GM12891 (cell line): Measurements from ENCODE around the gene ATG4B.
"Not testable (repeated sequence)": the region's sequence is repeated elsewhere in the genome, so short reads cannot be mapped to it uniquely, and the experiment has no call there.

Experiments used
- DNase-seq: peaks from one replicate; pipeline ENCODE4 v3.0.0; 2011; ENCODE audit warnings: low spot score; ENCODE audit not compliant: insufficient read length
- FAIRE-seq: peaks from 2 replicates; lab custom pipeline; 2011; peaks lifted over from hg19 to GRCh38; lab: Jason Lieb, UNC
- PAX5 ChIP-seq: IDR thresholded peaks from 2 replicates; pipeline ENCODE4 v1.6.1; 2011; ENCODE audit warnings: low read length, moderate library complexity, mild to moderate bottlenecking; ENCODE audit not compliant: insufficient read depth, severe bottlenecking
- POLR2A ChIP-seq: IDR thresholded peaks from 2 replicates; pipeline ENCODE4 v1.6.1; 2011; ENCODE audit warnings: low read depth, low read length, control low read depth
- POLR2AphosphoS5 ChIP-seq: IDR thresholded peaks from 2 replicates; pipeline ENCODE4 v1.6.1; 2011; ENCODE audit warnings: low read depth, low read length, control low read depth
- POU2F2 ChIP-seq: IDR thresholded peaks from 2 replicates; pipeline ENCODE4 v1.6.1; 2011; ENCODE audit warnings: low read depth, mild to moderate bottlenecking, control low read depth, low read length, moderate library complexity
- SPI1 ChIP-seq: IDR thresholded peaks from 2 replicates; pipeline ENCODE4 v1.6.1; 2011; ENCODE audit warnings: low read depth, low read length, control low read depth
- TAF1 ChIP-seq: IDR thresholded peaks from 2 replicates; pipeline ENCODE4 v1.6.1; 2011; ENCODE audit warnings: low read depth, low read length, control low read depth

ATG4B gene

DNA sequence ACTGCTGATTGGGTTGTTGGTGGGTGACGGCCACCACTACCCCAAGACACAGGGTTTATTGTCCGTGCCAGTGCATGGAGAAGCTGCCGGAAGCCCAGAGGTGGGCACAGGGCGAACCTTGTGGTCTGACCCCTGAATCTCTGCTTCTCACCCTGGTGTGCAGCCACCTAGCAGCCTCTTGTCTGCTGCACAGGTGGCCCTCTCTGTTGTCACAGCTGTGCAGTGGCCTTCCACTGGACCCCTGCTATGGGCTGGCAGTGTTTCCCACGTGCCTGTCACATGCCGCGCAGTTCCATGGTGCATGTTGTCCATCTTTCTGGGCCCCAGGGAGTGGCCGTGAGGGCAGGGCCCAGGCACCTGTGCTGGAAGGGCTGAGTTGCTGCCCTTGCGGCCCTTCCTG, 15.2 kb downstream of the ATG4B start:
- DNase-seq (no peak), FAIRE-seq (no peak)
- no peak for TF ChIP-seq SPI1
- no peak for TF ChIP-seq POU2F2
- no peak for TF ChIP-seq PAX5
- no peak for TF ChIP-seq POLR2AphosphoS5
- no peak for TF ChIP-seq TAF1
- no peak for TF ChIP-seq POLR2A

GRCh38 chr2:241653210-241653750, 15.8 kb downstream of the ATG4B start:
- no peak for FAIRE-seq
- no peak for DNase-seq
- TF ChIP-seq POU2F2, result no peak
- TF ChIP-seq PAX5, result no peak
- TF ChIP-seq POLR2A, result no peak
- no peak for TF ChIP-seq TAF1
- no peak for TF ChIP-seq SPI1
- no peak for TF ChIP-seq POLR2AphosphoS5

DNA sequence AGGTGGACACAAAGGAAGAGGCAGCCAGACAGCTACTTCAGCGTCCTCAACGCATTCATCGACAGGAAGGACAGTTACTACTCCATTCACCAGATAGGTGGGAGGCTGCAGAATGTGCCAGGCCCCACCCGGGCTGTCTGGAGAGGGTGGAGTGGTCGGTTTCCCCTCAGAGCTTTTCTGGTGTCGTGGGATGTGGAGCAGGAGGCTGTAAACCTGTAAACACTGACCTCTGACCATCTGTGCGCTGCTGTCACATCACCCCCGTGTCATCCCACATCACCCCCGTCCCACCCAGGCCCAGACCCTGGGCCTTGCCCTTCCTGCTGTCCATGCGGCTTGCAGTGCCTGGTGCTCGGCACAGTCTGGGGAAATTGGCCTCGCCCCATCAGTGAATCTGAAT, 17.1 kb downstream of the ATG4B start:
- TF ChIP-seq TAF1 (no peak), POLR2A (no peak), POU2F2 (no peak), PAX5 (no peak), POLR2AphosphoS5 (no peak), SPI1 (no peak)
- no peak for FAIRE-seq
- no peak for DNase-seq

GRCh38 chr2:241655516-241656189, 18.2 kb downstream of the ATG4B start:
- TF ChIP-seq SPI1 (no peak), POLR2A (no peak)
- DNase-seq (no peak), FAIRE-seq (no peak)

DNA sequence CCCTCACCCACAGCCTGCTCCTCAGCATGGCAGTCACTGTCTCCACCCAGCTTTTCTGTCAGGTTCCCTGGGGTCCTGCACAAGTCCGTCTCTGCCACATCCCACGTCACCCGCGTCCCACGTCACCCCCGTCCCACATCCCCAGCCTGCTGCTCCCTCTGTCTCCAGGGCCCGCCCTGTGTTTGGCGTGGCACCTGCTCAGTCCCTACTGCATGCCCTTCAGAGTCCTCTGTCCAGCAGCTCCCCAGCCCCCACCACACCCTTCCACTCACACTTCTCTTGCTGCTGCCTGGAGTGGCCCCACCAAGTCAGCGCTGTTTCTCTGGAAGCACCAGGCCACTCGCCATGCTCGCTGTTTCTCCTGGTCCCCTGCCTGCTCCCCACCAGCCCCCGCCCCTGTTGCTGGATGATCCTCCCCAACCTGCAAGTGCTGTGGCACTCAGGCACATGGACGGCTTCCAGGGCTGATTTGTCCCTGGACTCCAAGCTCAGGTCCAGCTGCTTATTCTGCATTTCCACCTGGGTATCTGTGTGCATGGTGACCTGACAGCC, 18.8 kb downstream of the ATG4B start:
- FAIRE-seq (no peak), DNase-seq (no peak)
- TF ChIP-seq PAX5, result no peak
- no peak for TF ChIP-seq POLR2A
- no peak for TF ChIP-seq POLR2AphosphoS5
- no peak for TF ChIP-seq SPI1
- no peak for TF ChIP-seq TAF1
- no peak for TF ChIP-seq POU2F2

DNA sequence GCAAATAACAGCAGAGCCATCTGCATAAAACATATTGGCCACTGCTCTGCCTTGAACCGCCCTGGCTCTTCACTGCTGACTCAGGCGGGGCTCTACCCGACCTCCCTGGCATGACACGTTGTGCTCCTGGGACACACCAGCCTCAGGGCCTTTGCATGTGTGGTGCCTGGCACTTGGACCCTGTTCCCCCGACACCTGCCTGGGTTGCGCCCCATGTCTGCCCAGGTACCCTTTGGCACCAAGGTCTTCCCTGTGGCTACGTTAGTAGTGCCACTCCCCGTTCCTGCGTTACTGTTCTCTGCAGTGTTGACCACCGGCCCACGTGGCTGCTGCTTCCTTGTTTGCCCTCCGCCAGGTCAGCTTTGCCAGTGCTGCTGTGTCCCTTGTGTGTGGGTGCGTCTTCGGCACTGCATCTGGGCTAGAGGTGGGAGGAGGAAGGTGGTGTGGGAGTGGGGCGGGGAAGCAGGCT, 20.3 kb downstream of the ATG4B start:
- DNase-seq, result no peak
- TF ChIP-seq POLR2AphosphoS5 (no peak), POU2F2 (no peak), TAF1 (no peak), SPI1 (no peak), PAX5 (no peak), POLR2A (no peak)
- no peak for FAIRE-seq

- no peak for DNase-seq
- no peak for TF ChIP-seq POLR2AphosphoS5
- no peak for TF ChIP-seq PAX5
- no peak for TF ChIP-seq TAF1
- no peak for TF ChIP-seq POU2F2
- TF ChIP-seq POLR2A, result no peak
- no peak for TF ChIP-seq SPI1
- FAIRE-seq, result no peak
Measured at GRCh38 chr2:241658296-241658695, 20.8 kb downstream of the ATG4B start.

DNA sequence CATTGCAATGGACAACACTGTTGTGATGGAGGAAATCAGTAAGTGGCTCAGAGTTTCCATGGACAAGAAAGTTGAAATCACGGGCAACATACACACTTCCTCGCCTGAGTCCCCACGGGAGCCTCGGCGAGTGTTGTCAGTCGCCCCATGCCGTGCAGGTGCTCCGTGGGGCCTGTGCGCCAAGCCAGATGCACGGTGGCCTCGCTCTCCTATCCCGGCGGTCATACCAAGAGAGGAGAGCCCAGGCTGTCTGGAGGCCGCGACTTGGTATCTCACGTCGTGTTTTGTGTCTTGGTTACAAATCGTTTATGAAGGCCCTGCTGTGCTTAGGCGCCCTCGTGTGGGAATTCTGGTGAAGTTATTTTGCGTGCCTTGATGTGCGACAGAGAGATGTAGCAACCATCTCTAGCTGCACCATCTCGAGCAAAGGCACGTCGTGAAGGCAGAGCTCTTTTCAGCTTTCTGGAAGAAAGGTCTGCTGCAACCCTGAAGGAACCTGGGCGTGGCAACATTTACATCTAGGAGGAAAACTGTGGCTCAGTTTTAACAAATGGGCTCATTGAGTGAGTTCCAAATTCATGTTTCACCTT, 21.8 kb downstream of the ATG4B start:
- peak; percentile 58 for FAIRE-seq
- DNase-seq, result no peak
- TF ChIP-seq POU2F2, result no peak
- TF ChIP-seq POLR2AphosphoS5, result no peak
- no peak for TF ChIP-seq PAX5
- TF ChIP-seq SPI1, result no peak

DNA sequence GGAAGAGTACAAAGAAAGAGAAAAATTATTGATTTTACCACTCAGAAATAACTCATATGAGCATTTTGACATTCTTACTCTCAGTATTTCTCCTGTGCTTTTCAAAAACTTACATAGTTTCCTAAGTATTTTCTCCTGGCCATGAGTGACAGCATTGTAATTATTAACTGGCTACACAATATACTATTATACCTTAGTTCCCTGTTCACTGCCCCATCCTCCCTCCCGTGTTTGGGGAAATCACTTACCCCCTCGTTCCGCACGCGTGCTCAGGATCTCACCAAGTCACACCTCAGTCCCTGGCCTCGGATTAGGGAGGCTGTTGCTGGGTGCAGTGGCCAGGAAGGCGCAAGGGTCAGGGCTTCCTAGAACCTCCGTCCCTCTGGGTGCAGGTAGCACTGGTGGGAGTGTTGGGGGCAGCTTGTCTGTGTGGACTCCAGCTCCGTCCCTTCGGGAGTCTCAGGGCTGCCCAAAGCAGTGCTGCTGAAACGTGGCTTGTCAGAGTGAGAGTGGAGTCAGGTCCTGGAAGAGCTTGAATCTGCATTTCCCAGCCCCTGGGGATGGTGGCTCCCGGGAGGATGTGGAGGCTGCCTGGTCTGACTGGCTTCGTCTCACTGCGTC, 23.2 kb downstream of the ATG4B start:
- FAIRE-seq (no peak), DNase-seq (no peak)
- TF ChIP-seq TAF1, result no peak
- TF ChIP-seq PAX5, result no peak
- TF ChIP-seq POU2F2, result no peak
- TF ChIP-seq POLR2AphosphoS5, result no peak

GRCh38 chr2:241662731-241663130, 25.2 kb downstream of the ATG4B start:
- DNase-seq, FAIRE-seq: not testable (repeated sequence)
